HEK293 (cell line): ENCODE measurements around the gene FOXO3.
A peak's percentile ranks its signal among the peaks of the same experiment; 100 is the strongest.

Experiments
- CTCF ChIA-PET: fragments of 350-600 bp; formaldehyde crosslinking; extraction: SDS; loops from one replicate; lab custom pipeline; 2021; ENCODE audit warnings: antibody characterized with exemption; lab: Yijun Ruan, JAX
- POLR2A ChIA-PET: fragments of 300-600 bp; formaldehyde crosslinking; extraction: SDS; loops from one replicate; lab custom pipeline; 2020; ENCODE audit warnings: antibody characterized with exemption, inconsistent platforms; lab: Yijun Ruan, JAX
- H3K27ac ChIP-seq: fragments of 200-500 bp; sonication (Bioruptor generic); 2 replicates; pipeline ENCODE4 v1.5.1; 2014; ENCODE audit warnings: low read depth, low read length, control low read depth, inconsistent platforms; ENCODE audit errors: extremely low read depth
- H3K36me3 ChIP-seq, 2 experiments: fragments of 200-500 bp in 1 of 2; sonication (Bioruptor generic) in 1 of 2; 1 replicate in 1 of 2; 2 replicates in 1 of 2; pipeline ENCODE4 v1.5.1; 2014 to 2017; ENCODE audit warnings: inconsistent platforms in 2 of 2, low read length in 2 of 2; ENCODE audit not compliant: control insufficient read depth in 2 of 2, insufficient read depth in 1 of 2
- H3K4me1 ChIP-seq: fragments of 200-500 bp; sonication (Bioruptor generic); 2 replicates; pipeline ENCODE4 v1.5.1; 2014; ENCODE audit warnings: mild to moderate bottlenecking, low read length, inconsistent platforms; ENCODE audit not compliant: control insufficient read depth, insufficient read depth
- H3K4me3 ChIP-seq: 2 replicates; pipeline ENCODE4 v1.5.1; 2011; ENCODE audit warnings: low read depth, mild to moderate bottlenecking, control low read depth, low read length, moderate library complexity
- H3K9me3 ChIP-seq: fragments of 200-500 bp; sonication (Bioruptor generic); 2 replicates; pipeline ENCODE4 v1.5.1; 2014; ENCODE audit warnings: low read depth, low read length, inconsistent platforms; ENCODE audit not compliant: control insufficient read depth, insufficient read depth
- BCL11A ChIP-seq: fragments of 450-650 bp; formaldehyde crosslinking; IDR thresholded peaks from 2 replicates; pipeline ENCODE4 v1.5.1; 2016; ENCODE audit warnings: low read depth, missing biosample characterization, missing genetic modification characterization
- BCL11B ChIP-seq: fragments of 450-650 bp; formaldehyde crosslinking; IDR thresholded peaks from 2 replicates; pipeline ENCODE4 v1.5.1; 2016; ENCODE audit warnings: low read depth, missing biosample characterization, missing genetic modification characterization
- FEZF1 ChIP-seq: fragments of 450-650 bp; formaldehyde crosslinking; IDR thresholded peaks from 2 replicates; pipeline ENCODE4 v1.5.1; 2016; ENCODE audit warnings: missing biosample characterization, missing genetic modification characterization
- GLI4 ChIP-seq: fragments of 450-650 bp; formaldehyde crosslinking; IDR thresholded peaks from 2 replicates; pipeline ENCODE4 v1.5.1; 2016; ENCODE audit warnings: missing biosample characterization, missing genetic modification characterization
- GLIS2 ChIP-seq: fragments of 450-650 bp; formaldehyde crosslinking; IDR thresholded peaks from 2 replicates; pipeline ENCODE4 v1.5.1; 2016; ENCODE audit warnings: missing biosample characterization, missing genetic modification characterization
- HOXD13 ChIP-seq: sonication (generic); formaldehyde crosslinking; IDR thresholded peaks from 2 replicates; pipeline ENCODE4 v1.8.0; 2022; ENCODE audit warnings: missing genetic modification reagents, borderline replicate concordance
- MZF1 ChIP-seq: fragments of 450-650 bp; formaldehyde crosslinking; IDR thresholded peaks from 2 replicates; pipeline ENCODE4 v1.5.1; 2017; ENCODE audit warnings: missing biosample characterization, missing genetic modification characterization, borderline replicate concordance
- SETDB1 ChIP-seq: IDR thresholded peaks from one replicate; pipeline ENCODE4 v1.6.1; 2017; ENCODE audit warnings: mild to moderate bottlenecking, low read length, moderate library complexity, mixed read lengths; ENCODE audit not compliant: insufficient read length
- SP7 ChIP-seq: fragments of 450-650 bp; formaldehyde crosslinking; IDR thresholded peaks from 2 replicates; pipeline ENCODE4 v1.5.1; 2016; ENCODE audit warnings: missing biosample characterization, missing genetic modification characterization
- ZBTB1 ChIP-seq: fragments of 450-650 bp; formaldehyde crosslinking; IDR thresholded peaks from 2 replicates; pipeline ENCODE4 v1.5.1; 2016; ENCODE audit warnings: missing biosample characterization, missing genetic modification characterization
- ZBTB48 ChIP-seq: fragments of 450-650 bp; formaldehyde crosslinking; IDR thresholded peaks from 2 replicates; pipeline ENCODE4 v1.5.1; 2016; ENCODE audit warnings: missing biosample characterization, missing genetic modification characterization
- ZBTB8A ChIP-seq: fragments of 450-650 bp; formaldehyde crosslinking; IDR thresholded peaks from 2 replicates; pipeline ENCODE4 v1.5.1; 2016; ENCODE audit warnings: missing biosample characterization, missing genetic modification characterization
- ZNF10 ChIP-seq: fragments of 450-650 bp; formaldehyde crosslinking; IDR thresholded peaks from 2 replicates; pipeline ENCODE4 v1.5.1; 2017; ENCODE audit warnings: missing biosample characterization, missing genetic modification characterization
- ZNF302 ChIP-seq: fragments of 450-650 bp; formaldehyde crosslinking; IDR thresholded peaks from 2 replicates; pipeline ENCODE4 v1.5.1; 2016; ENCODE audit warnings: missing biosample characterization, missing genetic modification characterization, low read depth
- ZNF324 ChIP-seq: fragments of 450-650 bp; formaldehyde crosslinking; IDR thresholded peaks from 2 replicates; pipeline ENCODE4 v1.5.1; 2016; ENCODE audit warnings: missing biosample characterization, missing genetic modification characterization
- ZNF341 ChIP-seq: fragments of 450-650 bp; formaldehyde crosslinking; IDR thresholded peaks from 2 replicates; pipeline ENCODE4; 2016; ENCODE audit warnings: low read depth, missing biosample characterization, missing genetic modification characterization
- ZNF354C ChIP-seq: fragments of 450-650 bp; formaldehyde crosslinking; IDR thresholded peaks from 2 replicates; pipeline ENCODE4 v1.5.1; 2016; ENCODE audit warnings: missing biosample characterization, missing genetic modification characterization, low read depth, borderline replicate concordance
- ZNF391 ChIP-seq: fragments of 450-650 bp; formaldehyde crosslinking; IDR thresholded peaks from 2 replicates; pipeline ENCODE4 v1.5.1; 2016; ENCODE audit warnings: low read depth, missing biosample characterization, missing genetic modification characterization, borderline replicate concordance
- ZNF473 ChIP-seq: fragments of 450-650 bp; formaldehyde crosslinking; IDR thresholded peaks from 2 replicates; pipeline ENCODE4 v1.5.1; 2017; ENCODE audit warnings: missing biosample characterization, missing genetic modification characterization
- ZNF514 ChIP-seq: fragments of 450-650 bp; formaldehyde crosslinking; IDR thresholded peaks from 2 replicates; pipeline ENCODE4 v1.5.1; 2016; ENCODE audit warnings: missing biosample characterization, missing genetic modification characterization
- ZNF610 ChIP-seq: fragments of 450-650 bp; formaldehyde crosslinking; IDR thresholded peaks from 2 replicates; pipeline ENCODE4 v1.5.1; 2016; ENCODE audit warnings: missing biosample characterization, missing genetic modification characterization, borderline replicate concordance
- ZNF623 ChIP-seq: fragments of 450-650 bp; formaldehyde crosslinking; IDR thresholded peaks from 2 replicates; pipeline ENCODE4 v1.5.1; 2016; ENCODE audit warnings: missing biosample characterization, missing genetic modification characterization
- ZNF670 ChIP-seq: fragments of 450-650 bp; formaldehyde crosslinking; IDR thresholded peaks from 2 replicates; pipeline ENCODE4 v1.5.1; 2016; ENCODE audit warnings: missing biosample characterization, missing genetic modification characterization, low read depth
- ZNF692 ChIP-seq: fragments of 450-650 bp; formaldehyde crosslinking; IDR thresholded peaks from 2 replicates; pipeline ENCODE4 v1.5.1; 2016; ENCODE audit warnings: missing biosample characterization, missing genetic modification characterization
- ZNF76 ChIP-seq: fragments of 450-650 bp; formaldehyde crosslinking; IDR thresholded peaks from 2 replicates; pipeline ENCODE4; 2016; ENCODE audit warnings: low read depth, missing biosample characterization, missing genetic modification characterization, borderline replicate concordance
- ZNF830 ChIP-seq: fragments of 450-650 bp; IDR thresholded peaks from 2 replicates; pipeline ENCODE4 v1.5.0; 2018; ENCODE audit warnings: missing biosample characterization, missing genetic modification characterization, low read depth, mild to moderate bottlenecking, moderate library complexity
- ZXDB ChIP-seq: fragments of 450-650 bp; formaldehyde crosslinking; IDR thresholded peaks from 2 replicates; pipeline ENCODE4 v1.5.1; 2016; ENCODE audit warnings: missing biosample characterization, missing genetic modification characterization
- TF ChIP-seq, protein P1 (sequence below): fragments of 450-650 bp; formaldehyde crosslinking; IDR thresholded peaks from 2 replicates; pipeline ENCODE4 v1.5.1; 2016; ENCODE audit warnings: missing biosample characterization, missing genetic modification characterization
- TF ChIP-seq, protein P2 (sequence below): IDR thresholded peaks from 2 replicates; pipeline ENCODE4 v1.6.1; 2011; ENCODE audit warnings: mild to moderate bottlenecking, low read depth, low read length, borderline replicate concordance
- TF ChIP-seq, protein P3 (sequence below): fragments of 450-650 bp; formaldehyde crosslinking; IDR thresholded peaks from 2 replicates; pipeline ENCODE4 v1.5.1; 2016; ENCODE audit warnings: missing biosample characterization, missing genetic modification characterization
- TF ChIP-seq, protein P4 (sequence below): fragments of 450-650 bp; formaldehyde crosslinking; IDR thresholded peaks from 2 replicates; pipeline ENCODE4 v1.5.1; 2016; ENCODE audit warnings: missing biosample characterization, missing genetic modification characterization, low read depth

The FOXO3 gene

GRCh38 chr6:108594640-108595039, 33.9 kb downstream of the FOXO3 start:
- H3K36me3 ChIP-seq: peaks cover 0 to 4% of the 10 kb centered on the region in 2 experiments; a peak in 1 of 3 replicates
- ChIA-PET POLR2A (interaction anchor here (0.6 kb wide), 1 partner anchor 34 kb away, joined by 3 read pairs; the partner anchor contains the start of gene FOXO3), CTCF (interaction anchor here (0.6 to 1.5 kb wide), 2 partner anchors 27 to 847 kb away, joined by 4 read pairs; no protein-coding TSS in a partner anchor)
- no peak overlapping the region for H3K4me3 ChIP-seq
- peaks cover 50% of the 10 kb centered on the region for H3K4me1 ChIP-seq
- no peak overlapping the region for H3K27ac ChIP-seq
- H3K9me3 ChIP-seq: no peaks in the 10 kb centered on the region
- TF ChIP-seq BCL11A (no peak), ZNF391 (tag by site-specific recombination) (no peak), ZNF692 (tag by site-specific recombination) (no peak), SETDB1 (no peak), GLIS2 (tag by site-specific recombination) (no peak), MZF1 (tag by site-specific recombination) (peak; percentile 32; the same call in 1 of the 2 replicates), ZBTB48 (tag by site-specific recombination) (peak; percentile 29; the same call in 1 of the 2 replicates), ZNF10 (no peak), FEZF1 (tag by site-specific recombination) (no peak), ZBTB8A (tag by site-specific recombination) (peak; percentile 46; the same call in 1 of the 2 replicates), GLI4 (tag by site-specific recombination) (no peak), ZNF341 (tag by site-specific recombination) (no peak), ZNF302 (no peak), ZNF514 (tag by site-specific recombination) (no peak), ZNF473 (tag by site-specific recombination) (no peak)
- TF ChIP-seq, protein P1, sequence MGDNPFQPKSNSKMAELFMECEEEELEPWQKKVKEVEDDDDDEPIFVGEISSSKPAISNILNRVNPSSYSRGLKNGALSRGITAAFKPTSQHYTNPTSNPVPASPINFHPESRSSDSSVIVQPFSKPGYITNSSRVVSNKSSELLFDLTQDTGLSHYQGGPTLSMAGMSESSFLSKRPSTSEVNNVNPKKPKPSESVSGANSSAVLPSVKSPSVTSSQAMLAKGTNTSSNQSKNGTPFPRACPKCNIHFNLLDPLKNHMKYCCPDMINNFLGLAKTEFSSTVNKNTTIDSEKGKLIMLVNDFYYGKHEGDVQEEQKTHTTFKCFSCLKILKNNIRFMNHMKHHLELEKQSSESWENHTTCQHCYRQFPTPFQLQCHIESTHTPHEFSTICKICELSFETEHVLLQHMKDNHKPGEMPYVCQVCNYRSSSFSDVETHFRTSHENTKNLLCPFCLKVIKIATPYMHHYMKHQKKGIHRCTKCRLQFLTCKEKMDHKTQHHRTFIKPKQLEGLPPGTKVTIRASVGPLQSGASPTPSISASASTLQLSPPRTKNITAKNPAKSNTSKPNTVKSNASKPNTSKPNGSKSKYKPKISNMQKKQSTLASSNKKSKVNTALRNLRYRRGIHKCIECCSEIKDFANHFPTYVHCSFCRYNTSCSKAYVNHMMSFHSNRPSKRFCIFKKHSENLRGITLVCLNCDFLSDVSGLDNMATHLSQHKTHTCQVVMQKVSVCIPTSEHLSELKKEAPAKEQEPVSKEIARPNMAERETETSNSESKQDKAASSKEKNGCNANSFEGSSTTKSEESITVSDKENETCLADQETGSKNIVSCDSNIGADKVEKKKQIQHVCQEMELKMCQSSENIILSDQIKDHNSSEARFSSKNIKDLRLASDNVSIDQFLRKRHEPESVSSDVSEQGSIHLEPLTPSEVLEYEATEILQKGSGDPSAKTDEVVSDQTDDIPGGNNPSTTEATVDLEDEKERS (tag by site-specific recombination): no peak
- TF ChIP-seq, protein P2, sequence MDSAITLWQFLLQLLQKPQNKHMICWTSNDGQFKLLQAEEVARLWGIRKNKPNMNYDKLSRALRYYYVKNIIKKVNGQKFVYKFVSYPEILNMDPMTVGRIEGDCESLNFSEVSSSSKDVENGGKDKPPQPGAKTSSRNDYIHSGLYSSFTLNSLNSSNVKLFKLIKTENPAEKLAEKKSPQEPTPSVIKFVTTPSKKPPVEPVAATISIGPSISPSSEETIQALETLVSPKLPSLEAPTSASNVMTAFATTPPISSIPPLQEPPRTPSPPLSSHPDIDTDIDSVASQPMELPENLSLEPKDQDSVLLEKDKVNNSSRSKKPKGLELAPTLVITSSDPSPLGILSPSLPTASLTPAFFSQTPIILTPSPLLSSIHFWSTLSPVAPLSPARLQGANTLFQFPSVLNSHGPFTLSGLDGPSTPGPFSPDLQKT: no peak
- TF ChIP-seq, protein P3, sequence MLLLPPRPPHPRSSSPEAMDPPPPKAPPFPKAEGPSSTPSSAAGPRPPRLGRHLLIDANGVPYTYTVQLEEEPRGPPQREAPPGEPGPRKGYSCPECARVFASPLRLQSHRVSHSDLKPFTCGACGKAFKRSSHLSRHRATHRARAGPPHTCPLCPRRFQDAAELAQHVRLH (tag by site-specific recombination): no peak

- peaks cover 41% of the 10 kb centered on the region for H3K4me1 ChIP-seq
- ChIA-PET CTCF (interaction anchor here (0.5 to 1.3 kb wide), 4 partner anchors 11 to 68 kb away, joined by 3 to 7 read pairs (median 4); no protein-coding TSS in a partner anchor), POLR2A (no interaction called here)
- H3K9me3 ChIP-seq: no peaks in the 10 kb centered on the region
- no peak overlapping the region for H3K4me3 ChIP-seq
- no peaks in the 10 kb centered on the region for H3K36me3 ChIP-seq
- no peak overlapping the region for H3K27ac ChIP-seq
- TF ChIP-seq ZNF623 (tag by site-specific recombination) (no peak), ZNF76 (no peak), ZBTB1 (tag by site-specific recombination) (no peak), BCL11B (no peak), ZNF670 (tag by site-specific recombination) (no peak), ZNF610 (tag by site-specific recombination) (no peak), ZXDB (no peak), ZNF354C (tag by site-specific recombination) (no peak), HOXD13 (CRISPR knock-in tag) (no peak), SP7 (tag by site-specific recombination) (no peak), ZNF324 (no peak), ZNF830 (tag by site-specific recombination) (no peak)
- TF ChIP-seq, protein P4, sequence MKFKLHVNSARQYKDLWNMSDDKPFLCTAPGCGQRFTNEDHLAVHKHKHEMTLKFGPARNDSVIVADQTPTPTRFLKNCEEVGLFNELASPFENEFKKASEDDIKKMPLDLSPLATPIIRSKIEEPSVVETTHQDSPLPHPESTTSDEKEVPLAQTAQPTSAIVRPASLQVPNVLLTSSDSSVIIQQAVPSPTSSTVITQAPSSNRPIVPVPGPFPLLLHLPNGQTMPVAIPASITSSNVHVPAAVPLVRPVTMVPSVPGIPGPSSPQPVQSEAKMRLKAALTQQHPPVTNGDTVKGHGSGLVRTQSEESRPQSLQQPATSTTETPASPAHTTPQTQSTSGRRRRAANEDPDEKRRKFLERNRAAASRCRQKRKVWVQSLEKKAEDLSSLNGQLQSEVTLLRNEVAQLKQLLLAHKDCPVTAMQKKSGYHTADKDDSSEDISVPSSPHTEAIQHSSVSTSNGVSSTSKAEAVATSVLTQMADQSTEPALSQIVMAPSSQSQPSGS (tag by site-specific recombination): no peak
Measured at GRCh38 chr6:108596956-108597355, 36.2 kb downstream of the FOXO3 start.
